Dendritic cell treated with granulocyte-macrophage colony-stimulating factor and Interleukin-4, amounts not matched to agents 40 ng/mL and 50 ng/mL, for 4 days (primary cell): ENCODE data around the gene GNAI2.
"Not testable (repeated sequence)": the region's sequence is repeated elsewhere in the genome, so short reads cannot be mapped to it uniquely, and the experiment has no call there.

Experiments
- H3K27ac Mint-ChIP-seq: one replicate; pipeline ENCODE4 v1.8.0; 2022; ENCODE audit warnings: mild to moderate bottlenecking, mixed read lengths
- H3K27me3 Mint-ChIP-seq: one replicate; pipeline ENCODE4 v1.8.0; 2022; ENCODE audit warnings: mild to moderate bottlenecking, mixed read lengths
- H3K36me3 Mint-ChIP-seq: one replicate; pipeline ENCODE4 v1.8.0; 2022; ENCODE audit warnings: low read depth, mixed read lengths
- H3K4me1 Mint-ChIP-seq: one replicate; pipeline ENCODE4 v1.8.0; 2022; ENCODE audit warnings: low read depth, mixed read lengths
- H3K4me3 Mint-ChIP-seq: one replicate; pipeline ENCODE4 v1.8.0; 2022; ENCODE audit warnings: mild to moderate bottlenecking, moderate library complexity, mixed read lengths
- H3K9me3 Mint-ChIP-seq: one replicate; pipeline ENCODE4 v1.8.0; 2022; ENCODE audit warnings: mixed read lengths
- intact Hi-C: fragments of 100-400 bp; cut with micrococcal nuclease; formaldehyde crosslinking; loops from one replicate; pipeline ENCODE4 v1.15.0; 2022

The GNAI2 gene

DNA sequence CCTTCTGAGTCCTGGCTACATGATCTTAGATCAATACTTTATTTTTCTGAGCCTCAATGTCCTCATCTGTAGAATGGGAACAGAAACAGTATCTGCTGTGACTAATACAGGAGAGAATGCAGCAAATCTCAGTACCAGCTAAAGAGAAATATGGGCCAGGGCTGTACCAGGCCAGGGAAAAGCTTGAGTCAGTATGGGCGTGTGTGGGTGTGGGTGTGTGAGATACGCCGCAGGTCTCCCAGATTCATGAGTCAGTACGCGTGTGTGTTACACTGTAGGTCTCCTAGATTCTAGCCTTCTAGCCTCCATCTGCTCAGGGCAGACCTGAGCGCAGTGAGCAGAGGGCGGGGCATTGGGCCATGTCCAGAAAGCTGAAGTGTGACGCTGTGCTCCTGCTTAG, 15.2 kb downstream of the GNAI2 start:
- H3K27ac Mint-ChIP-seq = peak overlapping the region; percentile 68
- H3K36me3 Mint-ChIP-seq = peaks cover 100% of the 10 kb centered on the region
- no peak overlapping the region for H3K4me3 Mint-ChIP-seq
- intact Hi-C loops = no loop called here
- H3K9me3 Mint-ChIP-seq = no peaks in the 10 kb centered on the region
- no peaks in the 10 kb centered on the region for H3K27me3 Mint-ChIP-seq
- peaks cover 86% of the 10 kb centered on the region for H3K4me1 Mint-ChIP-seq

DNA sequence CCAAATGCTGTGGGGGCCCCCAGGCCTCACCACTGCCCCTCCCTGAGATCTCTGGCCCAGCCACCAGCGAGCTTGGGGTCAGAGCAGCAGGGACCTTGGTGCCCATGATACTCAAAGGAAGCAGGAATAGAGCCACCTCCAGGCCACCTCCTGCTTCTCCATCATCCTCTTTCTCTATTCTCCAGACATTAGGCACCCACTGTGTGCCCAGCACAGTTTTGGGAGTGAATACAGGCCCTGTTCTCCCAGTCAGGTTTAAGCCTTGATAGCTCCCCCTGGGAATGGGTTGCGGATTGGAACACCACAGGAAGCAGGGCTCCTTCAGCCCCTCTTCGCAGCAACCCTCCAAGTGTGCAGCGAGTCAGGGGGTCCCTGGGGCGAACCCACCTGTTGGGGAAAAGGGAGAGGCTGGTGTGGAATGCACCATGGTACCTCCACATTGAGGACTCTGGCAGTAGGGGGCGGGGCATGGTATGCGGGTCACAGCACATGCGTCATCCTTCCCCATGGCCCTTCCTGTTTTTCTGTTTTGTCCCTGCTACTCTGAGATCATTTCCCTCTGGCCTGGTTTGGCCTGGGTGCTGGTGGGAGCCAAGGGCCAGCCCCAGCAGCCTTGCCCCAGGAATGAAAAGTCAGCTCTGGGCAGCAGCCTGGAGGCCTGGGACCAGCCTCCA, 18.7 kb downstream of the GNAI2 start:
- intact Hi-C loops = loop anchor here (1.0 kb wide), 1 partner anchor 8 kb away; no protein-coding TSS in a partner anchor
- Mint-ChIP-seq H3K36me3 (peaks cover 100% of the 10 kb centered on the region), H3K27ac (peak overlapping the region; percentile 88), H3K9me3 (no peaks in the 10 kb centered on the region), H3K4me1 (peaks cover 84% of the 10 kb centered on the region), H3K4me3 (no peak overlapping the region), H3K27me3 (no peaks in the 10 kb centered on the region)

DNA sequence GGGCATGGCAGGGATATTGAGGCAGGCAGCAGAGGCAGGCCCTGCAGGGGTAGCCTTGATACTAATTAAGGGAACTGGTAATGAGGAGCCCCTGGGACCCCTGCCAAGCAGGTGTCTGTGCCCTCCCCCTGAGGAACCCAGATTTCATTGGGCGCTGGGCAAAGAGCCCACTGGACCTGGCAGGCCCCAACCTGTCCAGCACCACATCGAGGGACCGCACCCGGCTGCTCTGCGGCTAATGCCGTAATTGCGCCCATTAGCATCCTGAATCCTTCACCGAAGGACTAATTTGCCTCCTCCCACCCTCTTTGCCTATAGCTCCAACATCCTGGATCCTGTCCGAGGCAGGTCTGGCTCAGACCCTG, 19.2 kb downstream of the GNAI2 start:
- H3K9me3 Mint-ChIP-seq = no peaks in the 10 kb centered on the region
- peak overlapping the region; percentile 88 for H3K27ac Mint-ChIP-seq
- no peak overlapping the region for H3K4me3 Mint-ChIP-seq
- H3K27me3 Mint-ChIP-seq = no peaks in the 10 kb centered on the region
- peaks cover 82% of the 10 kb centered on the region for H3K4me1 Mint-ChIP-seq
- peaks cover 98% of the 10 kb centered on the region for H3K36me3 Mint-ChIP-seq
- intact Hi-C loops = no loop called here

DNA sequence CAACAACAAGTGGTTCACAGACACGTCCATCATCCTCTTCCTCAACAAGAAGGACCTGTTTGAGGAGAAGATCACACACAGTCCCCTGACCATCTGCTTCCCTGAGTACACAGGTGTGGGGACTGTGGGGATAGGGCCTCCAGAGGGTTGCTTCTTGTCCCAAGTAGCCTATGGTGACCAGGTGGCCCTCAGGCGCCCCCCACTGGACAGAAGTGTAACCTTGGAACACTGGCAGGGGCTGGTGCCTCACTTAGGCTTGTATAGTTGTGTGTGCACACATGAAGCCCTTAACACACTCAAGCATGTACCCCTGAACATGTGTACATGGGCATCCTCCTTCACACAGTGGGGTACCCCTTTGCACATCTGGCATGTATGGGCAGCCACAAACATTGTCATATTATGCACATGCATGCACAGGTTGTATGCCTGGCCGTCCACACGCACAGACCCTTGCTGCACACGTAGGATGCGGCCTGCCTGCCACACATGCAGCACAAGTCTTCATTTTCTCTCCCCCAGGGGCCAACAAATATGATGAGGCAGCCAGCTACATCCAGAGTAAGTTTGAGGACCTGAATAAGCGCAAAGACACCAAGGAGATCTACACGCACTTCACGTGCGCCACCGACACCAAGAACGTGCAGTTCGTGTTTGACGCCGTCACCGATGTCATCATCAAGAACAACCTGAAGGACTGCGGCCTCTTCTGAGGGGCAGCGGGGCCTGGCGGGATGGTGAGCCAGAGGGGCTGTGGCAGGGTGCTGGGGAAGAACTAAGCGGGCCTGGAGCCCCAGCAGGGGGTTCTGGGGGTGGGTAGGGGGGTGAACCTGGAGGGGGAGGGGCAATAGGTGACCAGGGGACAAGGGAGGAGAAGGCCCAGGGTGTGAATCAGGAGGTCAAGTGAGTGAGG, 21.2 kb downstream of the GNAI2 start:
- Mint-ChIP-seq H3K4me1 (peaks cover 70% of the 10 kb centered on the region), H3K9me3 (no peaks in the 10 kb centered on the region), H3K36me3 (peaks cover 92% of the 10 kb centered on the region), H3K4me3 (no peak overlapping the region), H3K27ac (peak overlapping the region; percentile 43), H3K27me3 (no peaks in the 10 kb centered on the region)
- intact Hi-C loops = no loop called here

DNA sequence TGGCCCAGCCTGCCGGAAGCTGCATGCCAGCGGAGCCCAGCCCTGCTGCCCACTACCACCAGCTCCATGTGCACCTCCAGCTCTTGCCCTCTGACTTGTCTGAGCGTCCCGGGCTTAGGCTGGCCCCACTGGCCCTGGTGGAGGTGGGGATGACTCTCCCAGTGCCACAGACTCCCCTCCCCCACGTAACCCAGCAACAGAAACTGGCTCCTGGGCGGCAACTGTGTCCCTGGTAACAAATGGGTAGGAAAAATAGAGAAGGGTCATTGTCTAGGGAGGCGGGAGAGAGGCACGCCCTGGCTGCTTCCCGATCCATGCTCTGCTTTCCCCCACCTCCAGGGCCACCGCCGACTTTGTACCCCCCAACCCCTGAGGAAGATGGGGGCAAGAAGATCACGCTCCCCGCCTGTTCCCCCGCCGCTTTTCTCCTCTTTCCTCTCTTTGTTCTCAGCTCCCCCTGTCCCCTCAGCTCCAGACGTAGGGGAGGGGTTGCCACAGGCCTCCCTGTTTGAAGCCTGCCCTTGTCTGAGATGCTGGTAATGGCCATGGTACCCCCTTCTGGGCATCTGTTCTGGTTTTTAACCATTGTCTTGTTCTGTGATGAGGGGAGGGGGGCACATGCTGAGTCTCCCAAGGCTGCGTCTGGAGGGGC, 22.2 kb downstream of the GNAI2 start:
- H3K36me3 Mint-ChIP-seq = peaks cover 92% of the 10 kb centered on the region
- H3K4me1 Mint-ChIP-seq = peaks cover 73% of the 10 kb centered on the region
- no peaks in the 10 kb centered on the region for H3K27me3 Mint-ChIP-seq
- no peaks in the 10 kb centered on the region for H3K9me3 Mint-ChIP-seq
- intact Hi-C loops = no loop called here
- H3K27ac Mint-ChIP-seq = peak overlapping the region; percentile 71
- H3K4me3 Mint-ChIP-seq = no peak overlapping the region

DNA sequence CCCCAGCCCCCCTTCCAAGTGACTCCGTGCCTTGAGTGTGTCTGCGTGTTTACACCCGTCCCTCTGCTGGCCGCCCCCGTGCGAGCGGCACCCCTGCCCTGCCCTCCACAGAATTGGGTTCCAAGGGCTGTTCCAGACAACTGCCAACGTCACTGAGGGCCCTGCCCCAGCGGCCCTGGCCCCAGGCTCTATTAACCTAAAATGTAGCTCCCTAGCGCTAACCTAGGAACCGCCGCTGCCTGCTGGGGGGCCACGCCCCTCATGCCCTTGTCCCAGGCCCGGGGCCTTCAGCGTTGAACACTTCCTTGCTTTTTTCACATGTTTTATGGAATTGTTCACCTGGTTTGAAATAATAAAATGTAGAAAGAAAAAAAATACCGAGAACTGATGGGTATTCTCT, 23.0 kb downstream of the GNAI2 start:
- Mint-ChIP-seq H3K4me1 (peaks cover 73% of the 10 kb centered on the region), H3K36me3 (peaks cover 83% of the 10 kb centered on the region), H3K4me3 (no peak overlapping the region), H3K9me3 (no peaks in the 10 kb centered on the region), H3K27ac (peak overlapping the region; percentile 71), H3K27me3 (no peaks in the 10 kb centered on the region)
- intact Hi-C loops = no loop called here

DNA sequence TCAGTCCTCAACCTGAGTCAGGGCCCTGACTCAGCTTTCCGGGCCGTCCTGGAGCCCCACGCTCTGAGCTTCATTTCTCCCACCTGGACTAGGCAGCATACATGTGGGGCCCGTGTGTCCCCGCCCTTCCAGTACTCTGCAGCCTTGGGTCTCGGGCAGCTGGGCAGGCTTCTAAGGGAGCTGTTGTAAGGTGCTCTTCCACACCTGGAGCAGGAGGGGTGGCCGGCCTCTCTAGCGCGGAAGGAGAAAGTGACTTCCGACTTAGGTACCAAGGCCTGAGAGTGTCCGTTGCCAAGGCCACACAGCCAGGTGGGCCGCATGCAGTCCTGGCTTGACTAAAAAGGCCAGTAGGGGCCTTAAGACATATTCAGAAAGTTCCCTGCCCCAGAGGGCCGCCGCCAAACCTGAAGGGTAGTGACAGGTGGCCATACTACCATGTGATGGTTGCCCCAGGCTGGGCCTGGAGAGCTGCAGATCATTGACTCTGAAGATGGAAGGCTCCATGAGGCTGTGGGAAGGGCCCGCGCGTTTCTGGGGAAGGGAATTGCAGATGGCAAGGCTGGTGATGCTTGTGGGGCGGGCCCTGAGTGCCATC, 23.5 kb downstream of the GNAI2 start:
- Mint-ChIP-seq H3K27ac (peak overlapping the region; percentile 71), H3K9me3 (no peaks in the 10 kb centered on the region), H3K4me3 (peak overlapping the region; percentile 53), H3K4me1 (peaks cover 70% of the 10 kb centered on the region), H3K27me3 (no peaks in the 10 kb centered on the region), H3K36me3 (peaks cover 78% of the 10 kb centered on the region)
- intact Hi-C loops = no loop called here

DNA sequence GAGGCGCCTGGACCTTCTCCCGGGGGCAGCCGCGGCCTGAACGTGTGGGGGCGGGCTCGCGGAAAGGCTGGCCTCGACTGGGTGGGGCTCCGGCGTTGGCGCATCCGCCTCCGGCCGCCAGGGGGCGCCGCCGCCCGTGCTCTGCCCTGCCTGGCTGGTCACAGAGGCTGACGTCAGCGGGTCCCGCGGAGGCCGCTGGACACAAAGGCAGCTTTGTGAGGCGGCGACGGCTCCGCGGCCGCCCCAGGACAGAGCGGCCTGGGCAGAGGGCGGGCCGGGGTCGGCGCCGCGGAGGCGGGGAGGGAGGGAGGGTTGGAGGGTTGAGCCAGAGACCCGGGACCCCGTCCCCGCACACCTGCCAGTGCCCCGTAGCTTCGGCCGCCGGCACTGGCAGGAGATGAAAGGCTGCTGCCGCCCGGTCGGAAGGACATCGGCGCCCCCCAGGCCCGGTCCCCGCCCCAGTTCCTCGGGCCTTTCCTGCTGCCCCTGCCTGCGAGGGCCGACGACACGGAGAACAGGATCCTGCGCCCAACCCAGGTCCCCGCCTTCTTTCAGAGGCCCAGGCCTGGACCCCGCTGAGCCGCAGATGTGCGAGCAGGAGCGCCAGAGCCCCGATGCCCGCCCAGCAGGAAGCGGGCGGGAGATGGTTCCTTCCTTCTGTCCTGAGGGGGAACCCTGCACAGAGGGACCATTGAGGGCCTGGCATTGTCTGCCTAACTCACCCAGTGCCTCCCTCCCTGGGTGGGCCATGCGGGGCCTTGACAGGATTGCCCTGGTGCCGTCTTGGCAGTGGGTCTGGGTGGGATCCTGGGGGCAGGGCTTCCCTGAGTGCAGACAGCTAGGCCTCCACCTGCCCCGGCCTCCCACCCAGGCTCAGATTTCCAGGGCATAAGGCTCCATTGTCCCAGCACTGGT, 24.3 kb downstream of the GNAI2 start:
- Mint-ChIP-seq H3K4me3 (peak overlapping the region; percentile 62), H3K27ac (peak overlapping the region; percentile 71)
- intact Hi-C loops = no loop called here

DNA sequence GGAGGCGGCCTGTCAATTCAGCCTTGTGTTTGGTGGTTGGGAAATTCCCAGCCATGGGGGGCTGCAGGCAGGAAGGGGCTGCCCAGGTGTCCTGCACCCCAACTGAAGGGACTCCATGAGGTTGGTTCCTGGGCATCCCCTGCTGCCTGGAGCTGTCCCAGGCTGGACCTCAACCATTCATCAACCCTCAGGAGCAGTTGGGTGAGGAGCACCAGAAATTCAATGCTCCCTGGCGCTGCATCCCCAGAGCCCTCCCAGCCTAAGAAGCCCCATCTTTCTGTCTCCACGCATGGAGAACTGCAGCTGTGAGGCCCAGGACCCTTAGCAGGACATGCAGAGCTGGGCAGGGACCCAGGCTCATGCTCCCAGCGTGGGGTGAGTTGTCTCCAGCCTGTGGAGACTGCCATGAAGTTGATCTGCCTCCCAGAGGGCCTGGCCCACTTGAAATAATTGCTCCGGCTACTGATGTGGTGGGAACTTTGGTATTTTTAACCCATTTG, 25.0 kb downstream of the GNAI2 start:
- H3K4me1 Mint-ChIP-seq = peaks cover 59% of the 10 kb centered on the region
- peak overlapping the region; percentile 71 for H3K27ac Mint-ChIP-seq
- intact Hi-C loops = no loop called here
- peaks cover 9% of the 10 kb centered on the region for H3K27me3 Mint-ChIP-seq
- H3K9me3 Mint-ChIP-seq = no peaks in the 10 kb centered on the region
- peak overlapping the region; percentile 27 for H3K4me3 Mint-ChIP-seq
- peaks cover 63% of the 10 kb centered on the region for H3K36me3 Mint-ChIP-seq

More for the DNA sequence above, 24.3 kb downstream of the GNAI2 start:
- peaks cover 5% of the 10 kb centered on the region for H3K27me3 Mint-ChIP-seq
- peaks cover 63% of the 10 kb centered on the region for H3K4me1 Mint-ChIP-seq
- H3K9me3 Mint-ChIP-seq = no peaks in the 10 kb centered on the region
- peaks cover 70% of the 10 kb centered on the region for H3K36me3 Mint-ChIP-seq

DNA sequence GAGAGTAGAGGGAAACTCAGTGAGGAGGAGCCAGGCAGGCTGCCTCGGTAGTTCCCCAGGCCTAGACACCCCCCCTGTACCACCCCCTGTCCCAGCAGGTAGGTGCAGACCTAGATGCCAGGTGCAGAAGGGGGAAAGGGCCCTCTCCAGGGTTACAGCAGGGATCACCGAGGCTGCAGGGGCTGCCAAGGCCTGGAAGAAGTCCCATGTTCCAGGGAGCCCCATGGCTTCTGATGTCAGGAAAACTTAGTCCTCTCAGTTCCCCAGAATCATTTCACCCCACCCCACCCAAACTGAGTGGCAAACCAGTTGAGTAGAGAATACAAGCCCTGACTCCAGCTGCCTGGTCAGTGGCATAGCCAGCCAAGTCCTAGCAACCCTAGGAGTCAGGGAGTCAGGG, 25.5 kb downstream of the GNAI2 start:
- intact Hi-C loops = no loop called here
- Mint-ChIP-seq H3K4me3 (no peak overlapping the region), H3K27ac (peak overlapping the region; percentile 71), H3K36me3 (peaks cover 58% of the 10 kb centered on the region), H3K27me3 (peaks cover 14% of the 10 kb centered on the region), H3K9me3 (no peaks in the 10 kb centered on the region), H3K4me1 (peaks cover 58% of the 10 kb centered on the region)

DNA sequence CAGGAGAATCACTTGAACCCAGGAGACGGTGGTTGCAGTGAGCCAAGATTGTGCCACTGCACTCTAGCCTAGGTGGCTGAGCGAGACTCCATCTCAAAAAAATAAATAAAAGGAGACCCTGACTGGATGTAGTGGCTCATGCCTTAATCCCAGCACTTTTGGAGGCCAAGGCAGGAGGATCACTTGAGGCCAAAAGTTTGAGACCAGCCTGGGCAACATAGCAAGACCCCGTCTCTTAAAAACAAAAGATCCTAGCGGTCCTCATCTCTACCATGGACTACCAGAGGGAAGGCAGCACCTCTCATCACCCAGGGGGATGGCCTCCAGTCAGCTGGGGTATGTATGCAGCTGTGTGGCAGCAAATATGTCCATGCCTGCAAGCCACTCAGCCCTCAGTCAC, 26.2 kb downstream of the GNAI2 start:
- H3K27ac Mint-ChIP-seq, intact Hi-C loops: not testable (repeated sequence)

DNA sequence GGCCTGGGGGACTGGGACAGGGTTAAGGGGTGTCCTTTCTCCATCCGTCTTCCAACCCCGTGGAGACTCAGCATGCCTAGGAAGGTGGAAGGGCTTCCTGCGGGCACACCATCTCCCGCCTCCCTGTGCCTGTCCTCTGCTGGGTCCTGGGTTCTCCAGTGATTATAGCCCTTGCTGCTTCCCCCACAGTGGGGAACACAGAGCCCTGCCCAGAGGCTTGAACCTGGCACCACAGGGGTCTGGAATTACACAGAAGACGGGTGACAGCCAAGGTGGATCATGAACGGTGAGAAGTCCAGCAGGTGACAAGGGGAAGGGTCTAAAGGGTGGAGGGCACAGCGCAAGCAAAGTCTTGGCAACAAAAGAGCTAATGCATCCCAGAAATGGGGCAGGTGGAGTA, 26.8 kb downstream of the GNAI2 start:
- H3K36me3 Mint-ChIP-seq = peaks cover 45% of the 10 kb centered on the region
- intact Hi-C loops = no loop called here
- peaks cover 46% of the 10 kb centered on the region for H3K4me1 Mint-ChIP-seq
- H3K27ac Mint-ChIP-seq = no peak overlapping the region
- no peaks in the 10 kb centered on the region for H3K9me3 Mint-ChIP-seq
- no peak overlapping the region for H3K4me3 Mint-ChIP-seq
- H3K27me3 Mint-ChIP-seq = peaks cover 27% of the 10 kb centered on the region

More for the DNA sequence above, 26.2 kb downstream of the GNAI2 start:
- H3K9me3 Mint-ChIP-seq, H3K4me3 Mint-ChIP-seq: not testable (repeated sequence)
- H3K27me3 Mint-ChIP-seq = peaks cover 21% of the 10 kb centered on the region
- H3K4me1 Mint-ChIP-seq = peaks cover 52% of the 10 kb centered on the region
- peaks cover 51% of the 10 kb centered on the region for H3K36me3 Mint-ChIP-seq
